Endothelial cell of umbilical vein (primary cell): ENCODE results near the gene XRCC2. TPM values are rescaled to one million over a fixed set of nuclear protein-coding genes. Genes with fewer than 3 reads are reported as not detected.

Experiments used
- BruUV-seq: library from RNA; stranded (reverse); fragments of 400-500 nt; replicated peaks from 2 replicates; lab custom pipeline; 2021; lab: Mats Ljungman, UMichigan
- CTCF ChIA-PET: fragments of 300-600, 350-600 bp; sonication (Branson Sonifier 250); formaldehyde crosslinking; loops from one replicate; lab custom pipeline; 2021; ENCODE audit warnings: antibody characterized with exemption, inconsistent platforms; lab: Charles Lee
- POLR2A ChIA-PET: fragments of 300-600, 350-600 bp; sonication (Branson Sonifier 250); formaldehyde crosslinking; loops from one replicate; lab custom pipeline; 2021; ENCODE audit warnings: antibody characterized with exemption, inconsistent platforms; lab: Charles Lee
- DNase-seq: peaks from one replicate; pipeline ENCODE4 v3.0.0-alpha.2; 2011; ENCODE audit warnings: low read depth, low spot score
- FAIRE-seq: peaks from 2 replicates; lab custom pipeline; 2011; peaks lifted over from hg19 to GRCh38; lab: Jason Lieb, UNC
- H2AFZ ChIP-seq: 2 replicates; pipeline ENCODE4 v1.6.0; 2012; ENCODE audit warnings: low read depth, low read length, control low read depth, inconsistent platforms
- H3K27ac ChIP-seq: 2 replicates; pipeline ENCODE4 v1.5.1; 2011; ENCODE audit warnings: low read depth, mild to moderate bottlenecking, control low read depth, low read length, moderate library complexity; ENCODE audit not compliant: insufficient read depth
- H3K27me3 ChIP-seq, 2 experiments: 2 replicates each; pipeline versions ENCODE4 v1.6.0 to v1.6.1; 2011; ENCODE audit warnings: low read length in 2 of 2, mixed read lengths in 1 of 2; ENCODE audit not compliant: control insufficient read depth in 2 of 2, insufficient read depth in 2 of 2
- H3K36me3 ChIP-seq, 2 experiments: 2 replicates in 1 of 2; 3 replicates in 1 of 2; pipeline ENCODE4 v1.5.1; 2011; ENCODE audit warnings: low read length in 2 of 2, mild to moderate bottlenecking in 1 of 2, moderate library complexity in 1 of 2; ENCODE audit not compliant: control insufficient read depth in 2 of 2, insufficient read depth in 2 of 2; ENCODE audit errors: extremely low read depth in 1 of 2
- H3K4me1 ChIP-seq: 3 replicates; pipeline ENCODE4 v1.5.1; 2011; ENCODE audit warnings: mild to moderate bottlenecking, low read length; ENCODE audit not compliant: control insufficient read depth, insufficient read depth; ENCODE audit errors: extremely low read depth
- H3K4me2 ChIP-seq: 2 replicates; pipeline ENCODE4 v1.6.1; 2011; ENCODE audit warnings: low read length, control low read depth, mixed read lengths; ENCODE audit not compliant: insufficient read depth
- H3K4me3 ChIP-seq, 3 experiments: fragments of 200-600 bp in 1 of 3; sonication (generic), shearing (Covaris generic) in 1 of 3; replicated peaks in 1 of 3; 2 replicates each; pipeline ENCODE4 v1.5.1; 2011 to 2016; ENCODE audit warnings: control low read depth in 3 of 3, low read length in 3 of 3, mild to moderate bottlenecking in 2 of 3, inconsistent platforms in 1 of 3, low read depth in 1 of 3, moderate library complexity in 1 of 3; ENCODE audit not compliant: insufficient read depth in 1 of 3
- H3K79me2 ChIP-seq: 2 replicates; pipeline ENCODE4 v1.6.0; 2012; ENCODE audit warnings: low read length, inconsistent platforms; ENCODE audit not compliant: control insufficient read depth, insufficient read depth
- H3K9ac ChIP-seq: replicated peaks from 2 replicates; pipeline ENCODE3; 2011; ENCODE audit warnings: low read length, control low read depth; ENCODE audit not compliant: insufficient read depth; ENCODE audit errors: extremely low read depth
- H3K9me1 ChIP-seq: replicated peaks from 3 replicates; pipeline ENCODE4 v1.6.0; 2011; ENCODE audit warnings: mild to moderate bottlenecking, low read length; ENCODE audit not compliant: control insufficient read depth, insufficient read depth; ENCODE audit errors: extremely low read depth
- H3K9me3 ChIP-seq: replicated peaks from 2 replicates; pipeline ENCODE4 v1.5.1; 2012; ENCODE audit warnings: low read length, inconsistent platforms; ENCODE audit not compliant: control insufficient read depth, insufficient read depth
- H4K20me1 ChIP-seq: replicated peaks from 2 replicates; pipeline ENCODE3; 2011; ENCODE audit warnings: mild to moderate bottlenecking, low read length; ENCODE audit not compliant: control insufficient read depth, insufficient read depth; ENCODE audit errors: extremely low read depth
- EZH2 ChIP-seq: IDR thresholded peaks from 2 replicates; pipeline ENCODE4 v1.6.1; 2012; ENCODE audit warnings: borderline replicate concordance, low read depth, mild to moderate bottlenecking, moderate library complexity, low read length, inconsistent platforms; ENCODE audit not compliant: severe bottlenecking
- FOS ChIP-seq: IDR thresholded peaks from 2 replicates; pipeline ENCODE4 v1.6.1; 2011; ENCODE audit warnings: mild to moderate bottlenecking, low read length, moderate library complexity, borderline replicate concordance; ENCODE audit not compliant: insufficient read depth
- GATA2 ChIP-seq: IDR thresholded peaks from 2 replicates; pipeline ENCODE4 v1.7.0; 2011; ENCODE audit warnings: low read depth, mild to moderate bottlenecking, moderate library complexity, mixed read lengths, low read length; ENCODE audit not compliant: insufficient read length, insufficient read depth
- JUN ChIP-seq: IDR thresholded peaks from 2 replicates; pipeline ENCODE4 v1.6.1; 2011; ENCODE audit warnings: borderline replicate concordance, low read depth; ENCODE audit not compliant: insufficient read length, insufficient read depth
- MYC ChIP-seq: IDR thresholded peaks from one replicate; pipeline ENCODE4 v1.6.1; 2011; ENCODE audit warnings: mild to moderate bottlenecking, low read depth, low read length
- POLR2A ChIP-seq: IDR thresholded peaks from 2 replicates; pipeline ENCODE4 v1.6.1; 2012; ENCODE audit warnings: low read depth, mild to moderate bottlenecking, control low read depth, low read length
- POLR2AphosphoS5 ChIP-seq: IDR thresholded peaks from 2 replicates; pipeline ENCODE4 v1.6.1; 2012; ENCODE audit warnings: low read depth, mild to moderate bottlenecking, control low read depth, low read length, moderate library complexity; ENCODE audit not compliant: insufficient read depth
- dilution Hi-C: fragments of 300-500 bp; cut with MboI; formaldehyde crosslinking; loops from one replicate; pipeline ENCODE4 v1.15.0; 2019; ENCODE audit warnings: low sequenced_read_pairs; ENCODE audit not compliant: extremely low pct_ligation_motif_present
- intact Hi-C: fragments of 100-400 bp; cut with micrococcal nuclease; formaldehyde crosslinking; loops from one replicate; pipeline ENCODE4 v1.10.0; 2022
- polyA plus RNA-seq, 4 experiments: library from polyadenylated mRNA; depleted of rRNA in 3 of 4; stranded (reverse) in 3 of 4; unstranded in 1 of 4; fragments of >200 nt; gene quantifications; 2 replicates each; pipeline versions ENCODE4 v1.2.1 to v1.2.3, GENCODE V29; 2011 to 2012; ENCODE audit warnings: missing spikeins in 1 of 4
- total RNA-seq: library from RNA; stranded (reverse); gene quantifications from 2 replicates; pipeline ENCODE4 v1.2.3, GENCODE V29; 2021
- TF ChIP-seq, protein P1 (sequence below), 2 donors: IDR thresholded peaks; 1 replicate in 1 of 2; 2 replicates in 1 of 2; pipeline ENCODE4 v1.5.1; 2011; ENCODE audit warnings: low read length in 2 of 2, mild to moderate bottlenecking in 2 of 2, moderate library complexity in 2 of 2, control low read depth in 1 of 2, inconsistent platforms in 1 of 2, low read depth in 1 of 2; ENCODE audit not compliant: insufficient read depth in 1 of 2; ENCODE audit errors: extremely low read depth in 1 of 2
- TF ChIP-seq, protein P2 (sequence below): IDR thresholded peaks from 2 replicates; pipeline ENCODE4 v1.6.1; 2011; ENCODE audit not compliant: insufficient read depth, insufficient read length

The XRCC2 gene
- total and polyA plus RNA-seq, 2 donors (not counting 3 experiments of a cell fraction or from before 2014, with no cell fraction given): 2.4 to 8.8 TPM

GRCh38 chr7:152641384-152641783 is 34.6 kb downstream of the XRCC2 start:
- dilution Hi-C loops: no loop called here
- POLR2A ChIA-PET: no interaction called here

More at GRCh38 chr7:152641384-152641783, 34.6 kb downstream of the XRCC2 start:
- intact Hi-C loops: no loop called here
- no peak overlapping the region for H2AFZ ChIP-seq
- TF ChIP-seq FOS (no peak), POLR2A (no peak), EZH2 (no peak), GATA2 (no peak), JUN (no peak), MYC (no peak), POLR2AphosphoS5 (no peak)
- TF ChIP-seq, protein P1, sequence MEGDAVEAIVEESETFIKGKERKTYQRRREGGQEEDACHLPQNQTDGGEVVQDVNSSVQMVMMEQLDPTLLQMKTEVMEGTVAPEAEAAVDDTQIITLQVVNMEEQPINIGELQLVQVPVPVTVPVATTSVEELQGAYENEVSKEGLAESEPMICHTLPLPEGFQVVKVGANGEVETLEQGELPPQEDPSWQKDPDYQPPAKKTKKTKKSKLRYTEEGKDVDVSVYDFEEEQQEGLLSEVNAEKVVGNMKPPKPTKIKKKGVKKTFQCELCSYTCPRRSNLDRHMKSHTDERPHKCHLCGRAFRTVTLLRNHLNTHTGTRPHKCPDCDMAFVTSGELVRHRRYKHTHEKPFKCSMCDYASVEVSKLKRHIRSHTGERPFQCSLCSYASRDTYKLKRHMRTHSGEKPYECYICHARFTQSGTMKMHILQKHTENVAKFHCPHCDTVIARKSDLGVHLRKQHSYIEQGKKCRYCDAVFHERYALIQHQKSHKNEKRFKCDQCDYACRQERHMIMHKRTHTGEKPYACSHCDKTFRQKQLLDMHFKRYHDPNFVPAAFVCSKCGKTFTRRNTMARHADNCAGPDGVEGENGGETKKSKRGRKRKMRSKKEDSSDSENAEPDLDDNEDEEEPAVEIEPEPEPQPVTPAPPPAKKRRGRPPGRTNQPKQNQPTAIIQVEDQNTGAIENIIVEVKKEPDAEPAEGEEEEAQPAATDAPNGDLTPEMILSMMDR (IDR thresholded peaks at IDR 0.05; ENCODE audit: extremely low read depth in 1 of 2, insufficient read depth in 1 of 2, low read depth in 1 of 2, low read length in 2 of 2): no peak
- TF ChIP-seq, protein P2, sequence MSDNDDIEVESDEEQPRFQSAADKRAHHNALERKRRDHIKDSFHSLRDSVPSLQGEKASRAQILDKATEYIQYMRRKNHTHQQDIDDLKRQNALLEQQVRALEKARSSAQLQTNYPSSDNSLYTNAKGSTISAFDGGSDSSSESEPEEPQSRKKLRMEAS: no peak
- DNase-seq: no peak
- CTCF ChIA-PET: no interaction called here
- H3K4me1 ChIP-seq: no peaks in the 10 kb centered on the region
- no peaks in the 10 kb centered on the region for H4K20me1 ChIP-seq
- no peak overlapping the region for H3K4me3 ChIP-seq
- no peaks in the 10 kb centered on the region for H3K9me3 ChIP-seq
- BruUV-seq: no TSS peak
- no peak for FAIRE-seq
- no peaks in the 10 kb centered on the region for H3K27me3 ChIP-seq
- no peak overlapping the region for H3K9ac ChIP-seq
- H3K4me2 ChIP-seq: no peak overlapping the region
- no peaks in the 10 kb centered on the region for H3K79me2 ChIP-seq
- H3K27ac ChIP-seq: no peak overlapping the region
- no peaks in the 10 kb centered on the region for H3K9me1 ChIP-seq
- H3K36me3 ChIP-seq: no peaks in the 10 kb centered on the region
